Measurements from ENCODE around the gene PAPPA. TPM values are rescaled to one million over a fixed set of nuclear protein-coding genes. Genes with fewer than 3 reads are reported as not detected.

PAPPA gene
- total RNA-seq, 1 donor: 56.5 TPM

- Histone ChIP-seq H3K9me3 (ENCODE audit: low read depth, low read length) (no peaks in the 10 kb centered on the region), H2AFZ (ENCODE audit: low read length) (no peak overlapping the region), H3K4me3 (ENCODE audit: insufficient read depth, low read length) (no peak overlapping the region), H3K79me2 (ENCODE audit: insufficient read depth, low read length) (no peaks in the 10 kb centered on the region), H3K27me3 (ENCODE audit: insufficient read depth, low read length) (no peaks in the 10 kb centered on the region), H4K20me1 (ENCODE audit: insufficient read depth, low read length) (no peaks in the 10 kb centered on the region), H3K27ac (ENCODE audit: low read depth, low read length) (no peak overlapping the region), H3K4me2 (ENCODE audit: insufficient read depth, low read length) (no peak overlapping the region), H3K4me1 (ENCODE audit: insufficient read depth, low read length) (peaks cover 2% of the 10 kb centered on the region), H3K36me3 (ENCODE audit: insufficient read depth, low read length) (peaks cover 18% of the 10 kb centered on the region)
- no peak for TF ChIP-seq CTCF (IDR thresholded peaks at IDR 0.05; ENCODE audit: extremely low read depth, low read depth, low read length)
- no peak for DNase-seq (ENCODE audit: insufficient read length, low spot score, missing footprints)
Observed at GRCh38 chr9:116342061-116342460, 188.5 kb downstream of the PAPPA start.

DNA sequence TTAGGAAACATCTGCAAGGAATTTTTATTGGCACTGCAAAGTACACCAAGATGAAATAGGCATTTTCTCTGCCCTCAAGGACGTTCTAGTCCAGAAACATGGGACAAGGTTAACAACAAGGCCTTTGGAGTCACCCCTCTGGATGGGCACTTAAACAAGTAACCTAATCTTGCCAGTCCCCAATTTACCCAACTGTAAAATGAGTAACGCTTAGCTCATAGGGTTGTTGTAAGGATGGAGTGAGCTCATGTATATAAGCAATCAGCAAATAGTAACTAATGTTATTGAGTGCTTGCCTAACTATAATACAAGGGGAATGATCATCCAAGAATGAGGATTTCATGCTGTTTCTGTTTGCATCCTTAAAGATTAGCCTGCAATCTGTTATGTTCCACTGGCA lies 189.3 kb downstream of the PAPPA start:
- H3K27ac ChIP-seq (ENCODE audit: low read depth, low read length): no peak overlapping the region
- no peaks in the 10 kb centered on the region for H3K9me3 ChIP-seq (ENCODE audit: low read depth, low read length)
- H4K20me1 ChIP-seq (ENCODE audit: insufficient read depth, low read length): no peaks in the 10 kb centered on the region
- no peak for DNase-seq (ENCODE audit: insufficient read length, low spot score, missing footprints)
- no peak overlapping the region for H2AFZ ChIP-seq (ENCODE audit: low read length)
- no peaks in the 10 kb centered on the region for H3K4me1 ChIP-seq (ENCODE audit: insufficient read depth, low read length)
- no peaks in the 10 kb centered on the region for H3K27me3 ChIP-seq (ENCODE audit: insufficient read depth, low read length)
- H3K4me2 ChIP-seq (ENCODE audit: insufficient read depth, low read length): no peak overlapping the region
- peaks cover 19% of the 10 kb centered on the region for H3K36me3 ChIP-seq (ENCODE audit: insufficient read depth, low read length)
- H3K79me2 ChIP-seq (ENCODE audit: insufficient read depth, low read length): no peaks in the 10 kb centered on the region
- TF ChIP-seq CTCF (IDR thresholded peaks at IDR 0.05; ENCODE audit: extremely low read depth, low read depth, low read length): no peak
- no peak overlapping the region for H3K4me3 ChIP-seq (ENCODE audit: insufficient read depth, low read length)

GRCh38 chr9:116344416-116344815 lies 190.8 kb downstream of the PAPPA start:
- no peaks in the 10 kb centered on the region for H4K20me1 ChIP-seq (ENCODE audit: insufficient read depth, low read length)
- DNase-seq (ENCODE audit: insufficient read length, low spot score, missing footprints): no peak
- no peak overlapping the region for H3K4me2 ChIP-seq (ENCODE audit: insufficient read depth, low read length)
- TF ChIP-seq CTCF (IDR thresholded peaks at IDR 0.05; ENCODE audit: extremely low read depth, low read depth, low read length): no peak
- H3K9me3 ChIP-seq (ENCODE audit: low read depth, low read length): no peaks in the 10 kb centered on the region
- no peak overlapping the region for H3K4me3 ChIP-seq (ENCODE audit: insufficient read depth, low read length)
- H3K27me3 ChIP-seq (ENCODE audit: insufficient read depth, low read length): no peaks in the 10 kb centered on the region
- peaks cover 19% of the 10 kb centered on the region for H3K36me3 ChIP-seq (ENCODE audit: insufficient read depth, low read length)
- no peaks in the 10 kb centered on the region for H3K79me2 ChIP-seq (ENCODE audit: insufficient read depth, low read length)
- no peak overlapping the region for H3K27ac ChIP-seq (ENCODE audit: low read depth, low read length)
- no peak overlapping the region for H2AFZ ChIP-seq (ENCODE audit: low read length)
- no peaks in the 10 kb centered on the region for H3K4me1 ChIP-seq (ENCODE audit: insufficient read depth, low read length)

DNA sequence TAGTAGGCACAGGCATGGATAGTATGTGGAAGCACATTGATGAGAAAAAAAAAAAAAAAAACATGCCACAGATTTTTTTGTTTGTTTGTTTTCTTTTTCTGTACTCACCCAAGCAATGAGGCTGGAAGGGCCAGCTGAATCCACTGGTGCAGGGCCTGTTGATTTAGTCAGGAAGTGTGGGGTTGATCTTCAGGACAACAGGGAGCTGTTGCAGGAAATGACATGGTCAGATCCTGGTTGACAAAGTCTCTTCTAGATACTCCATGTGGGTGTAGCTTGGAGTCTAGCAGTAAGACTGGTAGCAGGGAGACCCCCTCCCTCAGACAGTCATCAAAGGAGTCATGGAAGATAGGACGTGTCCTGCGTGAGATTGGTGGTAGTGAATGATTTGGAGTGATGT lies 191.8 kb downstream of the PAPPA start:
- Histone ChIP-seq H3K36me3 (ENCODE audit: insufficient read depth, low read length) (peaks cover 19% of the 10 kb centered on the region), H2AFZ (ENCODE audit: low read length) (no peak overlapping the region), H3K4me2 (ENCODE audit: insufficient read depth, low read length) (no peak overlapping the region), H3K27me3 (ENCODE audit: insufficient read depth, low read length) (no peaks in the 10 kb centered on the region), H3K79me2 (ENCODE audit: insufficient read depth, low read length) (no peaks in the 10 kb centered on the region), H3K27ac (ENCODE audit: low read depth, low read length) (no peak overlapping the region), H3K4me3 (ENCODE audit: insufficient read depth, low read length) (no peak overlapping the region), H4K20me1 (ENCODE audit: insufficient read depth, low read length) (no peaks in the 10 kb centered on the region), H3K4me1 (ENCODE audit: insufficient read depth, low read length) (no peaks in the 10 kb centered on the region), H3K9me3 (ENCODE audit: low read depth, low read length) (no peaks in the 10 kb centered on the region)
- no peak for TF ChIP-seq CTCF (IDR thresholded peaks at IDR 0.05; ENCODE audit: extremely low read depth, low read depth, low read length)
- DNase-seq (ENCODE audit: insufficient read length, low spot score, missing footprints): no peak
